Gastroesophageal sphincter (tissue), 4 donors: ENCODE measurements around the gene CSMD2. TPM values are rescaled to one million over a fixed set of nuclear protein-coding genes. Genes with fewer than 3 reads are reported as not detected.

Experiments used
- ATAC-seq: fragments of 150-250 bp; one replicate; pipeline ENCODE4 v1.9.1; 2016; ENCODE audit warnings: mild to moderate bottlenecking, moderate library complexity
- H3K27ac ChIP-seq, 4 donors: fragments of 200-600 bp; sonication (generic) in 3 of 4; 1 replicate in 3 of 4; 2 replicates in 1 of 4; pipeline ENCODE4 v1.5.1; 2016 to 2019
- H3K27me3 ChIP-seq: fragments of 200-600 bp; sonication (generic); one replicate; pipeline ENCODE4 v1.5.1; 2019
- H3K36me3 ChIP-seq, 2 donors: fragments of 200-600 bp; sonication (generic); one replicate each; pipeline ENCODE4 v1.5.1; 2019; ENCODE audit warnings: control low read depth in 1 of 2
- H3K4me1 ChIP-seq, 3 donors: fragments of 200-600 bp; sonication (generic); 1 replicate in 2 of 3; 2 replicates in 1 of 3; pipeline ENCODE4 v1.5.1; 2016 to 2019; ENCODE audit warnings: control low read depth in 2 of 3
- H3K4me3 ChIP-seq, 2 donors: fragments of 200-600 bp; sonication (generic); one replicate each; pipeline ENCODE4 v1.5.1; 2019; ENCODE audit warnings: mild to moderate bottlenecking in 1 of 2, moderate library complexity in 1 of 2
- H3K9me3 ChIP-seq, 3 donors: fragments of 200-600 bp; sonication (generic); one replicate each; pipeline ENCODE4 v1.5.1; 2017 to 2019; ENCODE audit warnings: control low read depth in 2 of 3
- CTCF ChIP-seq, 4 experiments: fragments of 200-600 bp in 2 of 4; fragments of 450-650 bp in 2 of 4; sonication (generic) in 1 of 4; IDR thresholded peaks; one replicate each; pipeline ENCODE4 v1.5.1; 2017 to 2019; ENCODE audit warnings: antibody characterized with exemption in 4 of 4, mild to moderate bottlenecking in 2 of 4, moderate library complexity in 2 of 4
- EP300 ChIP-seq: sonication (generic); formaldehyde crosslinking; IDR thresholded peaks from one replicate; pipeline ENCODE4 v1.6.1; 2017; ENCODE audit warnings: antibody characterized with exemption, mild to moderate bottlenecking
- POLR2A ChIP-seq, 2 donors: fragments of 450-650 bp; IDR thresholded peaks; one replicate each; pipeline ENCODE4 v1.6.1; 2017; ENCODE audit warnings: antibody characterized with exemption in 2 of 2, mild to moderate bottlenecking in 2 of 2, moderate library complexity in 1 of 2
- POLR2AphosphoS5 ChIP-seq: sonication (generic); formaldehyde crosslinking; IDR thresholded peaks from one replicate; pipeline ENCODE4 v1.6.1; 2017; ENCODE audit warnings: antibody characterized with exemption
- WGBS, 2 donors: methylation state at CpG; one replicate each; pipeline ENCODE4 v1.1.5; 2018; ENCODE audit warnings: low coverage in 1 of 2; 5-methylcytosine and 5-hydroxymethylcytosine counted together
- total RNA-seq, 4 donors: library from RNA; depleted of rRNA; stranded (reverse); fragments of >200 nt; gene quantifications; one replicate each; pipeline ENCODE4 v1.1.0, GENCODE V29; 2016

The CSMD2 gene
- total RNA-seq, 4 donors from 2014 or later: 0.22 to 2.5 (median 0.37) TPM

- 77 to 80% methylated on average over 1 to 3 of the region's 6 CpGs for WGBS, 2 donors
- H3K27me3 ChIP-seq: peaks cover 7% of the 10 kb centered on the region
- no peak overlapping the region for H3K27ac ChIP-seq
- no peaks in the 10 kb centered on the region for H3K4me1 ChIP-seq
- H3K4me3 ChIP-seq: no peak overlapping the region
- no peaks in the 10 kb centered on the region for H3K36me3 ChIP-seq
- H3K9me3 ChIP-seq: no peaks in the 10 kb centered on the region
- TF ChIP-seq CTCF (IDR thresholded peaks at IDR 0.05) (no peak), POLR2A (IDR thresholded peaks at IDR 0.05) (no peak), POLR2AphosphoS5 (no peak), EP300 (no peak)
- ATAC-seq: no peak
Measured at GRCh38 chr1:33822396-33822795, 342.6 kb downstream of the CSMD2 start.

GRCh38 chr1:33821291-33821690 is 343.7 kb downstream of the CSMD2 start:
- Histone ChIP-seq H3K36me3 (no peaks in the 10 kb centered on the region), H3K4me3 (no peak overlapping the region), H3K27ac (no peak overlapping the region), H3K9me3 (no peaks in the 10 kb centered on the region), H3K27me3 (peaks cover 7% of the 10 kb centered on the region), H3K4me1 (no peaks in the 10 kb centered on the region)
- ATAC-seq: no peak
- no peak for TF ChIP-seq CTCF (IDR thresholded peaks at IDR 0.05)
- TF ChIP-seq POLR2AphosphoS5: no peak
- TF ChIP-seq POLR2A (IDR thresholded peaks at IDR 0.05): no peak
- TF ChIP-seq EP300: no peak
- WGBS, 2 donors: 80 to 92% methylated on average over 1 to 2 of the region's 6 CpGs

- 69 to 72% methylated on average over 4 of the region's 5 CpGs for WGBS, 2 donors
- no peaks in the 10 kb centered on the region for H3K4me1 ChIP-seq
- ATAC-seq: no peak
- H3K4me3 ChIP-seq: no peak overlapping the region
- H3K27ac ChIP-seq: no peak overlapping the region
- no peaks in the 10 kb centered on the region for H3K36me3 ChIP-seq
- no peak for TF ChIP-seq POLR2AphosphoS5
- TF ChIP-seq EP300: no peak
- no peak for TF ChIP-seq CTCF (IDR thresholded peaks at IDR 0.05)
- TF ChIP-seq POLR2A (IDR thresholded peaks at IDR 0.05): no peak
- H3K9me3 ChIP-seq: no peaks in the 10 kb centered on the region
- H3K27me3 ChIP-seq: peaks cover 7% of the 10 kb centered on the region
Measured at GRCh38 chr1:33820804-33821203, 344.2 kb downstream of the CSMD2 start.

- H3K27me3 ChIP-seq: peaks cover 8% of the 10 kb centered on the region
- no peak for ATAC-seq
- TF ChIP-seq POLR2AphosphoS5 (no peak), EP300 (no peak), CTCF (IDR thresholded peaks at IDR 0.05) (no peak), POLR2A (IDR thresholded peaks at IDR 0.05) (no peak)
- no peaks in the 10 kb centered on the region for H3K4me1 ChIP-seq
- no peaks in the 10 kb centered on the region for H3K9me3 ChIP-seq
- no peak overlapping the region for H3K4me3 ChIP-seq
- no peak overlapping the region for H3K27ac ChIP-seq
- WGBS, 2 donors: 70 to 100% methylated on average over 1 to 7 of the region's 7 CpGs
- no peaks in the 10 kb centered on the region for H3K36me3 ChIP-seq
Measured at GRCh38 chr1:33819913-33820311, 345.1 kb downstream of the CSMD2 start.

GRCh38 chr1:33819290-33819912 is 345.6 kb downstream of the CSMD2 start:
- no peak overlapping the region for H3K27ac ChIP-seq
- no peak for ATAC-seq
- H3K4me1 ChIP-seq: no peaks in the 10 kb centered on the region
- no peak overlapping the region for H3K4me3 ChIP-seq
- TF ChIP-seq CTCF (IDR thresholded peaks at IDR 0.05): no peak
- no peak for TF ChIP-seq POLR2A (IDR thresholded peaks at IDR 0.05)
- TF ChIP-seq EP300: no peak
- TF ChIP-seq POLR2AphosphoS5: no peak
- H3K9me3 ChIP-seq: no peaks in the 10 kb centered on the region
- H3K27me3 ChIP-seq: peaks cover 13% of the 10 kb centered on the region
- H3K36me3 ChIP-seq: no peaks in the 10 kb centered on the region
- 62 to 86% methylated on average over 2 to 8 of the region's 10 CpGs for WGBS, 2 donors
